NCI-H446 treated with DMSO at 0.1 percent for 48 hours (cell line): ENCODE measurements around the gene CDIPT.

Experiments
- DNase-seq: peaks from one replicate; lab custom pipeline; 2025; lab: John Stamatoyannopoulos, UW

Gene CDIPT

DNA sequence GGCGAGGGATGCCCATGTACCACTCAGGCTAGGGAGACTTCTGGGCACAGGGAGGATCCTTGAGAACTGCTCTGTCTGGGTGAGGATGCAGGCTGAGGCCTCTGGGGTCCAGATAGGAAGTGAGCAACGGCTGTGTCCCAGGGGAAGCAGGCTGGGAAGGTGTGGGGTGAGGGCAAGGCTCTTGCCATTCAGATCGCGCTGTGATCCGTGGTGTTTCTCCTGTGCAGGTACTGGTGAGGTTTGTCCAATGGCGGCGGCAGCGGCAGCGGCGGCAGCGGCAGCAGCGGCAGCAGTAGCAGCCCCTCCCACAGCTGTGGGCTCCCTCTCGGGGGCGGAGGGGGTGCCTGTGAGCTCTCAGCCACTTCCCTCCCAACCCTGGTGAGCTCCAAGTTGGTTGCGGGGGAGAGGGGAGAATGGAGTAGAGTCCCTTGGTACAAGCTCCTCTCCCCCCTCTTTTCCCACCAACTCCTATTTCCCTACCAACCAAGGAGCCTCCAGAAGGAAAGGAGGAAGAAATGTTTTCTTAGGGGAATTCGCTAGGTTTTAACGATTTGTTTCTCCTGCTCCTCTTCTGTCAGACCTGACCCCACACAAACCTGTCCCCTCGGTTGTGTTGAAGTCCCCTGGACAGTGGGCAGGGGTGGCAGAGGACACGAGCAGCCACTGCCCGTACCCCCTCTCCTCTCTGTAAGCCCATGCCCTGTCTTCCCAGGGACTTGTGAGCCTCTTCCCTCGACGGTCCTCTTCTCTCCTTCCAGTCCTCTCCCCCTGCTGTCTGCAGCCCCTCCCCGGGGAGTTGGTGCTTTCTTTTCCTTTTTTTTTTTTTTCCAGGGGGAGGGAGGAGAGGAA is 53.0 kb downstream of the CDIPT start:
- no peak for DNase-seq

DNA sequence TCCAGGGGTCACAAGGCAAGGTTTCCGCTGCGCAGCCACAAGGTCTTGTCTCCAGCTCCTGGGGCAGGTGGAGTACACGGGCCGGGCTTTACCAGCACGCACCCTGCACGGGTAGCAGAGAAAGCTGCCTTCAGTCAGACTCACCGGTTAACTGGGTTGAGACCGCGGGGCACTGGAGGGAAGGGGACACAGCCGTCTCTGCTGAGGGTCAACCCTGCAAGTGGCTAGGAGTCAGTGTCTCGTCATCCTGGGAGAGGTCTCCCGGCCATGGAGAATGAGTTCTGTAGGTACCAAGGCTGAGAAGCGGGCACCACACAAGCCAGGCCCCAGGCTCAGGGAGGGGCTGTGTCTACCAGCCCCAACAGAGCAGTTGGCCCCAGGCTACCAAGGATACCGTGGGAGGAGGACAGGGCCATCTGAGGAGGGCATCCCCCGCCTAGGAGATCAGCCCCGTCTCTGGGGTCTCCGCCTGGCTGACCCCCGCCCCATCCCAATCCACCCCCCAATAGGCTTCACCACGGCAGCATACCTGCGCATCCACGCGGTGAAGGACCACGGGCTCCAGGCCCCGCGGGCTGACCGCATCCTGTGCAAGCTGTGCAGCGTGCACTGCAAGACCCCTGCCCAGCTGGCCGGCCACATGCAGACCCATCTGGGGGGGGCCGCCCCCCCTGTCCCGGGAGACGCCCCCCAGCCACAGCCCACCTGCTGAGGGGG is 53.8 kb downstream of the CDIPT start:
- no peak for DNase-seq
